ENCODE data around the gene OSBP2. TPM values are rescaled to one million over a fixed set of nuclear protein-coding genes. Genes with fewer than 3 reads are reported as not detected.

OSBP2 gene
- polyA plus RNA-seq, 1 donor (not counting 4 experiments of a cell fraction or from before 2014, with no cell fraction given) = 3.0 TPM

DNA sequence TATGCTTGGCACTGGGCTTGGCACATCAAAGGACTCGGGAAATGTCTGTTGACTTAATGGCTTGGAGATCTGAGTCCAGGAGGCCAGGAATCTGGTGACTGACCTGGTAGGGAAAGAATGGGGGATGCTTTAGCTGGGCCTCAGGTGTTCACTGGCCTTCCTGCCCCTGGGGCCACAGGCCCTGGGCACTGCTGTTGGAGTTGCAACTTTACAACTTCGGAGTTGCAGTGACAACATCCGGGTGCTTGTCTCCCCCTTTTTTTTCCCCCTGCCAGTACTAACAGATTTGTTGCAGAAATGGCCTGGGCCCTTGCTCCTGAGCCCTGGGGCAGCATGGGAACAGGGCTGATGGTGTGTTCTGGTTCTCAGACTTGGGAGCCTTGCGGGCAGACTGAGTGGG, 23.8 kb downstream of the OSBP2 start:
- TF ChIP-seq, protein P1, sequence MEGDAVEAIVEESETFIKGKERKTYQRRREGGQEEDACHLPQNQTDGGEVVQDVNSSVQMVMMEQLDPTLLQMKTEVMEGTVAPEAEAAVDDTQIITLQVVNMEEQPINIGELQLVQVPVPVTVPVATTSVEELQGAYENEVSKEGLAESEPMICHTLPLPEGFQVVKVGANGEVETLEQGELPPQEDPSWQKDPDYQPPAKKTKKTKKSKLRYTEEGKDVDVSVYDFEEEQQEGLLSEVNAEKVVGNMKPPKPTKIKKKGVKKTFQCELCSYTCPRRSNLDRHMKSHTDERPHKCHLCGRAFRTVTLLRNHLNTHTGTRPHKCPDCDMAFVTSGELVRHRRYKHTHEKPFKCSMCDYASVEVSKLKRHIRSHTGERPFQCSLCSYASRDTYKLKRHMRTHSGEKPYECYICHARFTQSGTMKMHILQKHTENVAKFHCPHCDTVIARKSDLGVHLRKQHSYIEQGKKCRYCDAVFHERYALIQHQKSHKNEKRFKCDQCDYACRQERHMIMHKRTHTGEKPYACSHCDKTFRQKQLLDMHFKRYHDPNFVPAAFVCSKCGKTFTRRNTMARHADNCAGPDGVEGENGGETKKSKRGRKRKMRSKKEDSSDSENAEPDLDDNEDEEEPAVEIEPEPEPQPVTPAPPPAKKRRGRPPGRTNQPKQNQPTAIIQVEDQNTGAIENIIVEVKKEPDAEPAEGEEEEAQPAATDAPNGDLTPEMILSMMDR (optimal IDR thresholded peaks at IDR 0.05 in 1 of 3, IDR thresholded peaks at IDR 0.05 in 1 of 3, conservative IDR thresholded peaks at IDR 0.05 in 1 of 3; ENCODE audit: extremely low read depth in 1 of 3, insufficient read depth in 2 of 3, low read length in 3 of 3) = no peak
- TF ChIP-seq EZH2 (IDR thresholded peaks at IDR 0.05; ENCODE audit: low read length) = no peak
- Histone ChIP-seq H3K9me3 (ENCODE audit: control insufficient read depth, low read depth, low read length) (no peaks in the 10 kb centered on the region), H3K79me2 (ENCODE audit: control insufficient read depth, insufficient read depth, low read length) (no peaks in the 10 kb centered on the region), H3K27ac (ENCODE audit: control insufficient read depth, insufficient read depth, low read length) (no peak overlapping the region), H3K27me3 (ENCODE audit: control insufficient read depth, extremely low read depth, insufficient read depth, low read length) (no peaks in the 10 kb centered on the region), H3K4me2 (ENCODE audit: control insufficient read depth, extremely low read depth, insufficient read depth, low read depth, low read length) (no peak overlapping the region), H3K4me3 (ENCODE audit: control insufficient read depth in 2 of 3, extremely low read depth in 1 of 3, insufficient read depth in 2 of 3, low read depth in 1 of 3, low read length in 3 of 3) (no peak overlapping the region), H3K4me1 (ENCODE audit: control insufficient read depth, extremely low read depth, insufficient read depth, low read length) (peaks cover 13% of the 10 kb centered on the region), H3K9me1 (ENCODE audit: control insufficient read depth, extremely low read depth, insufficient read depth, low read length) (no peaks in the 10 kb centered on the region), H2AFZ (ENCODE audit: control insufficient read depth, low read length) (no peak overlapping the region), H3K36me3 (ENCODE audit: control insufficient read depth in 2 of 2, extremely low read depth in 1 of 2, insufficient read depth in 2 of 2, low read length in 2 of 2) (no peaks in the 10 kb centered on the region), H3K9ac (ENCODE audit: control insufficient read depth, extremely low read depth, insufficient read depth, low read length) (no peak overlapping the region), H4K20me1 (ENCODE audit: control insufficient read depth, extremely low read depth, insufficient read depth, low read length) (no peaks in the 10 kb centered on the region)
- DNase-seq (ENCODE audit: low read depth, low spot score) = no peak
- dilution Hi-C loops (cut with MboI; ENCODE audit: extremely low pct_ligation_motif_present, low sequenced_read_pairs) = no loop called here
- FAIRE-seq = no peak

- H3K36me3 ChIP-seq (ENCODE audit: control insufficient read depth in 2 of 2, extremely low read depth in 1 of 2, insufficient read depth in 2 of 2, low read length in 2 of 2) = no peaks in the 10 kb centered on the region
- peaks cover 13% of the 10 kb centered on the region for H3K4me1 ChIP-seq (ENCODE audit: control insufficient read depth, extremely low read depth, insufficient read depth, low read length)
- dilution Hi-C loops (cut with MboI; ENCODE audit: extremely low pct_ligation_motif_present, low sequenced_read_pairs) = no loop called here
- DNase-seq (ENCODE audit: low read depth, low spot score) (no peak), FAIRE-seq (no peak)
- H4K20me1 ChIP-seq (ENCODE audit: control insufficient read depth, extremely low read depth, insufficient read depth, low read length) = no peaks in the 10 kb centered on the region
- H3K27me3 ChIP-seq (ENCODE audit: control insufficient read depth, extremely low read depth, insufficient read depth, low read length) = no peaks in the 10 kb centered on the region
- H2AFZ ChIP-seq (ENCODE audit: control insufficient read depth, low read length) = no peak overlapping the region
- no peaks in the 10 kb centered on the region for H3K79me2 ChIP-seq (ENCODE audit: control insufficient read depth, insufficient read depth, low read length)
- H3K9me3 ChIP-seq (ENCODE audit: control insufficient read depth, low read depth, low read length) = no peaks in the 10 kb centered on the region
- no peak overlapping the region for H3K4me2 ChIP-seq (ENCODE audit: control insufficient read depth, extremely low read depth, insufficient read depth, low read depth, low read length)
- H3K9me1 ChIP-seq (ENCODE audit: control insufficient read depth, extremely low read depth, insufficient read depth, low read length) = no peaks in the 10 kb centered on the region
- H3K4me3 ChIP-seq (ENCODE audit: control insufficient read depth in 2 of 3, extremely low read depth in 1 of 3, insufficient read depth in 2 of 3, low read depth in 1 of 3, low read length in 3 of 3) = no peak overlapping the region
- H3K9ac ChIP-seq (ENCODE audit: control insufficient read depth, extremely low read depth, insufficient read depth, low read length) = no peak overlapping the region
- TF ChIP-seq, protein P1 (optimal IDR thresholded peaks at IDR 0.05 in 1 of 3, IDR thresholded peaks at IDR 0.05 in 1 of 3, conservative IDR thresholded peaks at IDR 0.05 in 1 of 3; ENCODE audit: extremely low read depth in 1 of 3, insufficient read depth in 2 of 3, low read length in 3 of 3) = no peak
- TF ChIP-seq EZH2 (IDR thresholded peaks at IDR 0.05; ENCODE audit: low read length) = no peak
- H3K27ac ChIP-seq (ENCODE audit: control insufficient read depth, insufficient read depth, low read length) = no peak overlapping the region
These were observed 24.3 kb downstream of the OSBP2 start for GRCh38 chr22:30718938-30719337.

Data from keratinocyte (primary cell).